HCT116 (cell line): ENCODE results near the gene PSKH1.
"Not testable (repeated sequence)": the region's sequence is repeated elsewhere in the genome, so short reads cannot be mapped to it uniquely, and the experiment has no call there.

Experiments used
- CTCF ChIP-seq, 3 experiments: fragments of 200-600 bp in 1 of 3; sonication (generic) in 1 of 3; IDR thresholded peaks in 2 of 3; conservative IDR thresholded peaks in 1 of 3; 2 replicates each; pipeline ENCODE4 v1.5.1; 2012 to 2017; ENCODE audit warnings: low read depth in 2 of 3, low read length in 2 of 3, antibody characterized with exemption in 1 of 3, borderline replicate concordance in 1 of 3, control low read depth in 1 of 3, mild to moderate bottlenecking in 1 of 3, mixed read lengths in 1 of 3, mixed run types in 1 of 3, moderate library complexity in 1 of 3; ENCODE audit not compliant: insufficient read depth in 1 of 3
- EGR1 ChIP-seq: IDR thresholded peaks from 2 replicates; pipeline ENCODE4 v1.6.1; 2012; ENCODE audit warnings: low read depth
- EZH2 ChIP-seq: fragments of 200-600 bp; sonication (generic); IDR thresholded peaks from 2 replicates; pipeline ENCODE4 v1.6.1; 2017; ENCODE audit warnings: antibody characterized with exemption, mixed run types
- MAX ChIP-seq: IDR thresholded peaks from 2 replicates; pipeline ENCODE4 v1.6.1; 2012
- POLR2A ChIP-seq: IDR thresholded peaks from 2 replicates; pipeline ENCODE4 v1.7.0; 2011; ENCODE audit warnings: borderline replicate concordance; ENCODE audit not compliant: insufficient read depth, insufficient read length; ENCODE audit errors: extremely low read depth
- POLR2AphosphoS5 ChIP-seq: IDR thresholded peaks from 2 replicates; pipeline ENCODE4 v1.6.1; 2011; ENCODE audit warnings: mild to moderate bottlenecking, low read depth, low read length, moderate library complexity
- SP1 ChIP-seq: IDR thresholded peaks from 2 replicates; pipeline ENCODE4 v1.6.1; 2012; ENCODE audit warnings: low read depth
- ZBTB33 ChIP-seq: IDR thresholded peaks from 2 replicates; pipeline ENCODE4 v1.6.1; 2011; ENCODE audit warnings: mild to moderate bottlenecking, low read length, moderate library complexity; ENCODE audit not compliant: insufficient replicate concordance; ENCODE audit errors: extremely low read depth
- ZNF274 ChIP-seq: fragments of 200-500 bp; sonication (Bioruptor generic); IDR thresholded peaks from 2 replicates; pipeline ENCODE4 v1.6.1; 2014; ENCODE audit warnings: mild to moderate bottlenecking, low read depth, low read length, inconsistent platforms
- TF ChIP-seq, protein P1 (sequence below): IDR thresholded peaks from 2 replicates; pipeline ENCODE4 v1.6.1; 2012; ENCODE audit warnings: low read depth

GRCh38 chr16:67864044-67864443 lies 29.0 kb upstream of the PSKH1 start:
- TF ChIP-seq CTCF (IDR thresholded peaks at IDR 0.05 in 2 of 3, conservative IDR thresholded peaks at IDR 0.05 in 1 of 3; ENCODE audit: borderline replicate concordance in 1 of 3, insufficient read depth in 1 of 3, low read depth in 2 of 3, low read length in 2 of 3); MAX; SP1; EZH2; POLR2AphosphoS5; POLR2A; ZNF274; ZBTB33; EGR1: not testable (repeated sequence)
- TF ChIP-seq, protein P1, sequence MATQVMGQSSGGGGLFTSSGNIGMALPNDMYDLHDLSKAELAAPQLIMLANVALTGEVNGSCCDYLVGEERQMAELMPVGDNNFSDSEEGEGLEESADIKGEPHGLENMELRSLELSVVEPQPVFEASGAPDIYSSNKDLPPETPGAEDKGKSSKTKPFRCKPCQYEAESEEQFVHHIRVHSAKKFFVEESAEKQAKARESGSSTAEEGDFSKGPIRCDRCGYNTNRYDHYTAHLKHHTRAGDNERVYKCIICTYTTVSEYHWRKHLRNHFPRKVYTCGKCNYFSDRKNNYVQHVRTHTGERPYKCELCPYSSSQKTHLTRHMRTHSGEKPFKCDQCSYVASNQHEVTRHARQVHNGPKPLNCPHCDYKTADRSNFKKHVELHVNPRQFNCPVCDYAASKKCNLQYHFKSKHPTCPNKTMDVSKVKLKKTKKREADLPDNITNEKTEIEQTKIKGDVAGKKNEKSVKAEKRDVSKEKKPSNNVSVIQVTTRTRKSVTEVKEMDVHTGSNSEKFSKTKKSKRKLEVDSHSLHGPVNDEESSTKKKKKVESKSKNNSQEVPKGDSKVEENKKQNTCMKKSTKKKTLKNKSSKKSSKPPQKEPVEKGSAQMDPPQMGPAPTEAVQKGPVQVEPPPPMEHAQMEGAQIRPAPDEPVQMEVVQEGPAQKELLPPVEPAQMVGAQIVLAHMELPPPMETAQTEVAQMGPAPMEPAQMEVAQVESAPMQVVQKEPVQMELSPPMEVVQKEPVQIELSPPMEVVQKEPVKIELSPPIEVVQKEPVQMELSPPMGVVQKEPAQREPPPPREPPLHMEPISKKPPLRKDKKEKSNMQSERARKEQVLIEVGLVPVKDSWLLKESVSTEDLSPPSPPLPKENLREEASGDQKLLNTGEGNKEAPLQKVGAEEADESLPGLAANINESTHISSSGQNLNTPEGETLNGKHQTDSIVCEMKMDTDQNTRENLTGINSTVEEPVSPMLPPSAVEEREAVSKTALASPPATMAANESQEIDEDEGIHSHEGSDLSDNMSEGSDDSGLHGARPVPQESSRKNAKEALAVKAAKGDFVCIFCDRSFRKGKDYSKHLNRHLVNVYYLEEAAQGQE = not testable (repeated sequence)
